Embryonic facial prominence (tissue), 1 donor: ENCODE measurements around the gene VSIG8.
A peak's percentile ranks its signal among the peaks of the same experiment; 100 is the strongest.
"Not testable (repeated sequence)": the region's sequence is repeated elsewhere in the genome, so short reads cannot be mapped to it uniquely, and the experiment has no call there.

Source experiments
- DNase-seq: peaks from one replicate; pipeline ENCODE4 v3.0.0-alpha.2; 2016; ENCODE audit errors: extremely low spot score

The VSIG8 gene

GRCh38 chr1:159862557-159862956 lies at the start of gene VSIG8:
VSIG8 (minus strand) TSS chr1:159862657; CDS start chr1:159862521, 136 bp downstream.
- no peak for DNase-seq

- no peak for DNase-seq
These were observed 49.0 kb upstream of the VSIG8 start for GRCh38 chr1:159911326-159912070.

DNA sequence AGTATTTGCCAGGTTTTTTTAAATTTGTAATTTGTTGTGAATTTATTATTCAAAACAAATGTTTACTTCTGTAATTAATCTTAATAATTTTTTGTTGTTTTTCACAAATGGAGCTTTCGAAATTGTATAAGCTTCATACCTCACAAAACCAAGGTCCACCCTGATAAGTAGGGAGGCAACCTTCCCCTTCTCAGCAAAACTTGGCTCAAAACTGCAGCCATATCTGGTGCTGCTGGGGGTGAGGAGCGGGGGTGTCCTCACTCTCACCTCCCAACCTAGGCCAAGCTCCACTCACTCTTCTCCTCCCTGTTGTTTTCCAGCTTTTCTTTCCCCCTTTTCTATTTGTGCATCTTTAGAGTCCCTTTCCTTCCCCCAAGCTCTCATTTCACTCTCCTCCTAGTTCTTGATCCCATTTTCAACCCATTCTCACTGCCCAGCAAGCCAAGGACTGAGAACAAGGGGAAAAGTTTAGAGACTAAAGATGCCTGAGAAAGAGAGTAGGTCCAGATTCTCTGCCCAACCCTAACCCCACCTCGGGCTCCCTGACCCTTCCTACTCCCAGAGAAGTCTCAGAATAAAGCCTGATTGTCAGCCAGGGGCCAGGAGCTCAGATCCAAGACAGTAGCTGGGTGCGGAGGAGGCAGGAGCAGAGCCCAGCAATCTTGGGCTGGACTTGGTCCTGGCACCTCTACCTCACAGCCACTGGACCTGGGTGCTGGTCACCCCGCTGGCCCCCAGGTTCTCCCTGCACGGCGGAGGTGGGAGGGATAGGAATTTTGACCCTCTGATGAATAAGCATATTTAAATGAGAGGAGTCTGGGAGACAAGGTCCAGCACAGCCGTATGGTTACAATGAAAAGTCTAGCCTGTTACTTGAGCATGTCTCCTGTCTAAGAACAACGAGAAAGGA lies 45.8 kb upstream of the VSIG8 start:
- DNase-seq = no peak

DNA sequence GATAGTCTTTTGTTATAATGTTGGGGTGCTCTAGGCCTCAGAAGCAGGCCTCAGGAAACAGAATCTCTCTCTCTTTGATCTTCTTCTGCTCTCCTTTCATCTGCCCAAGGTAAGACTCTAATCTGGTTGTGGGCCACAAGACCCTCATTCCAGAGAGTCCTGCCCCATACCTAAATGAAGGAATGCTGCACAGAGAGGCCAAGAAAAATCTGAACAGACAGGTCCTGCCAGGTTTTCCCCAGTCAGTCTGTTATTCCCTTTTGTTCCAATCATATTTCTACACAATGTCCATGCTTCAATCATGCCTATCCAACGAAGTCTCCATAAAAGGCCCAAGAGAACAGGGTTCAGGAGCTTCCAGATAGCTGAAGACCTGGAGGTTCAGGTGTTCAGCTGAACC lies 44.5 kb upstream of the VSIG8 start:
- no peak for DNase-seq

DNA sequence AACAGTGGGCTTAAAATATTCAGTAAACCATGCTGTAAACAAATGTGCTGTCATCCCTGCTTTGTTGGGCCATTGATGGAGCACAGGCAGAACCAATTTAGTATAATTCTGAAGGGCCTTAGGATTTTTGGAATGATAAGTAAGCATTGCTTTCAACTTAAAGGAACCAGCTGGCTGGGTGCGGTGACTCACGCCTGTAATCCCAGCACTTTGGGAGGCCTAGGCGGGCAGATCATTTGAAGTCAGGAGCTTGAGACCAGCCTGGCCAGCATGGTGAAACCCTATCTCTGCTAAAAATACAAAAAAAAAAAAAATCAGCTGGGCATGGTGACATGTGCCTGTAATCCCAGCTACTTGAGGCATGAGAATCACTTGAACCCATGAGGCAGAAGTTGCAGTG lies 41.6 kb upstream of the VSIG8 start:
- DNase-seq = not testable (repeated sequence)

GRCh38 chr1:159902541-159902940 lies 40.1 kb upstream of the VSIG8 start:
- DNase-seq = no peak

GRCh38 chr1:159900755-159901360 lies 38.4 kb upstream of the VSIG8 start:
- DNase-seq = no peak

DNA sequence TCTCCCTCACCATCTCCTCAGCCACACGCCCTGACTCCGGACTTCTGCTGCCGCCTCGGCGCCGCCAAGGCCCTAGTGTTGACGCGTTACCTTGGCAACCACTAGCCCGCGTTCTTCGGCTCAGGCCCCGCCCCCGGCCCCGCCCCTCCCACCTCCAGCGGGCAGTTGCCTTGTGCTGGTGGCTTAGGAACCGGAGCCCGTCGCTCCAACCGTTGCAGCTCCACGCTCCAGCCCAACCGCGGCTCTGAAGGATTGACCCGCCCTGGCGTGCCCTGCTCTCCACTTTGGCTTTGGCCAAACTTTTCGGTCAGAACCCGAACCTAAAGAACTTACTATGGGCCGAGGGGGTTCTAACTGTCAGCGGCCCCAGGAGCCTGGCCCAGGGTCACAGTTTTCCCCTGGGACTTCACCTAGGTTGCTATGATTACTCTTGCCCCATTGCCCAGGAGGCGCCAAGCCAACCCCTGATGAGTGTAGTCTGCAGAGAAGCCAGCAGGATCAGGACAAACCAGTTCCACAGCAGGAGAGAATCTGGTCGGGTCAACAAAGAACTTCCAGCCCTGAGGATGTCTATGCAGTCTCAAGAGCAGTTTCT lies 37.7 kb upstream of the VSIG8 start, which contains the start of gene CFAP45:
CFAP45 (minus strand) TSS at position 80 of the 595 bp plus-strand sequence; CDS start at position 13, 67 bp downstream.
- peak; percentile 68 for DNase-seq

GRCh38 chr1:159899634-159900033 lies 37.2 kb upstream of the VSIG8 start:
- not testable (repeated sequence) for DNase-seq

GRCh38 chr1:159898527-159898926 lies 36.1 kb upstream of the VSIG8 start:
- DNase-seq = no peak

DNA sequence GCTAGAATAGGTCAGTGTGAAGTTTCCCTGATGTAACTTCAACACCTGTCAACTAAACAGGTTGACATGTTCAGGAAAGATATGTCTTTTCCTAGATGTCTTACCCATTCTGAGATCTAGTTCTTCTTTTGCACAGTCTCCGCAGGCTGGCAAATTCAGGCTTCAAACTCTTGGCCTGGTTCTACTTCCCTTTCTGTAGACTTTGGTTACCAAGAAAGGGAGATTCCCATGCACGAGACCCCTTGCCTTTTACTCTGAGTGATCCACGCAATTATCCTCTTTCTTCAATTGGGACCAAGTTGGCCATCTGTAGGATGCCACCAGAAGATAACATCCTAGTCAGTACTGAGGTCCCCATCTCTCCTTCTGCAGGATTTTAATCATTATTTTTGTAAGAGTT lies 35.5 kb upstream of the VSIG8 start:
- no peak for DNase-seq

- DNase-seq = no peak
These were observed 34.1 kb upstream of the VSIG8 start for GRCh38 chr1:159896546-159896930.

- DNase-seq = peak; percentile 32
These were observed 33.5 kb upstream of the VSIG8 start for GRCh38 chr1:159895836-159896545.

- no peak for DNase-seq
These were observed 32.8 kb upstream of the VSIG8 start for GRCh38 chr1:159895286-159895685.

- DNase-seq = no peak
These were observed 30.5 kb upstream of the VSIG8 start for GRCh38 chr1:159892944-159893343.

DNA sequence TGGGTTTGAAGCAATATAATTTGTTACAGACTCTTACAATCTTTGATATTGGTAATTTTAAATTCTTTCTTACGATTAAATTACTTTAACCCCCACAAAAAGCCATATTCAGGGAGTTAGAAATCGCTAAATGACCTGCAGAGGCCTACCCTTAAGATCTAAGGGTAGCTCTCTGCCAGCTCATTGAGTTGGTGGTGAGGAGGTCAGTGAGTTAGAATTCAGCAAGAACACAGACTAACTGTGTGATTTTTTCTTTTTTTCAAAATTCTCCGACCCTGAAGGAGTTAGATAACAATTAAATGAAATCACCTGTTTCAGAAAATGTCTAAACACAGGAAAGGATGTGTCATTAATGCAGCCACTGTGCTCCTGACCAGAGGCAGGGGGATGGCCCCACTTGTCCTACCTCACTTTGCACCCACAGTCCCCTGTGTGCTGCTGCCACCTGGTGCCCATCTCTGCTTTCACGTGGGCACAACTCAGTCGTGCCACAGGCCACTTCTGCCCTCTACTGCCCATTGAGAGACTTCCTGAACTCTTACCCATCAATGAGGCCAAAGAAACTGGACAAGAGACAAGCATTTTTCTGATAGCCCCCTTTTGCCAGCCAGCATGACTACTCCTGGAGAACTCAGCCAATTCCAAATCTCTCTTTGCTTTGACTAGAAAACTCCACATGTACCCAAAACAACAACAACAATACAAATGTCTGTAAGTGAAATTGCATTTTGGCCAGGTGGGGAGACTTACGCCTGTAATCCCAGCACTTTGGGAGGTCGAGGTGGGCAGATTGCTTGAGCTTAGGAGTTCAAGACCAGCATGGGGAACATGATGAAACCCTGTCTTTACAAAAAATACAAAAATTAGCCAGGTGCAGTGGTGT lies 29.1 kb upstream of the VSIG8 start:
- DNase-seq = no peak

DNA sequence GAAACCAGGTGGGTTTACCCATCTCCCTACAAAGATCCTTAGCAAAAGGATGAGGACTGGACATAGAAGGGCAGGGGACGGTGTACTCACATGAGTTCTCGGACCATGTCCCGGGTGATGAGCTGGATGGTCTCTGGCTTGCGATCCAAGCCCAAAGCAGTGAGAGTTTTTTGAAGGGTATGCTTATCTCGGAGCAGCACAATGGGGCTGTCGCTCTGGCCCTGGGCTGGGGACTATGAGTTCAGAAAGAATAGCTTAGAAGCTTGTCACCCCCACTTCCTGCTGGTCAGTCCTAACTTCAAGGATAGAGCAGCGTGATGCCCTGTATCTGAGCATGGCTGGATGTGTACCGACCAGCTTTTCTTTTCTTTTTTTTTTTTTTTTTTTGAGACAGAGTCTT lies 27.9 kb upstream of the VSIG8 start:
- no peak for DNase-seq

- DNase-seq = no peak
These were observed 27.4 kb upstream of the VSIG8 start for GRCh38 chr1:159889821-159890252.

- no peak for DNase-seq
These were observed 26.7 kb upstream of the VSIG8 start for GRCh38 chr1:159889202-159889601.

DNA sequence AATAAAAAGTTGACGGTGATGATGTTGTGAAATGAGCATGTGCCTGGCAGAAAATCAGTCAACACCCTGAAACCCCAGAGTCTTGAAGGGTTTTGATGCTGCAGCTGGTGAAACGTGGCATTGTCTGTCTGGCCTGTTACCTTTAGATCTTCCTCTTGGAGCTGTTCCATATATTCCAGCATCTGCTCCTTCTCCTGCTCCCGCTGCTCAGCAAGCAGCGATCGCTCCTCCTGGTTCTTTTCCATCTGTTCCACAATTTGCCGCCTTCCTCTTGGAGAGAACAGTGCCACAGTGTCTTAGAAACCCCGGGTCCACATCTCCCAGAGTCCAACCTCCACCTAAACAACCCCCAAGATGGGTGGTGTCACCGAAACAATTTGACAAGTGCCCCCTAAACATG lies 21.8 kb upstream of the VSIG8 start:
- no peak for DNase-seq
